Esophagus squamous epithelium (tissue), 5 donors: Measurements from ENCODE around the gene MRTO4. TPM values are rescaled to one million over a fixed set of nuclear protein-coding genes. Genes with fewer than 3 reads are reported as not detected.
"Not testable (repeated sequence)": the region's sequence is repeated elsewhere in the genome, so short reads cannot be mapped to it uniquely, and the experiment has no call there.

ENCODE experiments used
- DNase-seq: peaks from one replicate; lab custom pipeline; 2025; lab: John Stamatoyannopoulos, UW
- H3K27ac ChIP-seq, 4 donors: fragments of 200-600 bp; sonication (generic); one replicate each; pipeline ENCODE4 v1.5.1; 2016 to 2019; ENCODE audit warnings: mild to moderate bottlenecking in 1 of 4
- H3K27me3 ChIP-seq, 4 donors: fragments of 200-600 bp; sonication (generic); 1 replicate in 3 of 4; 2 replicates in 1 of 4; pipeline versions ENCODE4 v1.5.1 to v1.6.0; 2017 to 2021; ENCODE audit warnings: antibody characterized with exemption in 1 of 4
- H3K36me3 ChIP-seq, 3 donors: fragments of 200-600 bp; sonication (generic); one replicate each; pipeline ENCODE4 v1.5.1; 2016 to 2019
- H3K4me1 ChIP-seq, 3 donors: fragments of 200-600 bp; sonication (generic); one replicate each; pipeline ENCODE4 v1.5.1; 2017 to 2019
- H3K4me3 ChIP-seq, 4 donors: fragments of 200-600 bp; sonication (generic); 1 replicate in 3 of 4; 2 replicates in 1 of 4; pipeline ENCODE4 v1.5.1; 2016 to 2019; ENCODE audit warnings: mild to moderate bottlenecking in 2 of 4, moderate library complexity in 1 of 4
- H3K9me3 ChIP-seq, 3 donors: fragments of 200-600 bp; sonication (generic); one replicate each; pipeline ENCODE4 v1.5.1; 2016 to 2019
- CTCF ChIP-seq, 6 experiments: fragments of 450-650 bp in 4 of 6; fragments of 200-600 bp in 2 of 6; sonication (generic) in 2 of 6; IDR thresholded peaks; one replicate each; pipeline ENCODE4 v1.5.1; 2016 to 2019; ENCODE audit warnings: antibody characterized with exemption in 6 of 6, mild to moderate bottlenecking in 4 of 6, moderate library complexity in 4 of 6
- POLR2A ChIP-seq, 4 donors: fragments of 450-650 bp; IDR thresholded peaks; one replicate each; pipeline ENCODE4 v1.6.1; 2017; ENCODE audit warnings: antibody characterized with exemption in 4 of 4, mild to moderate bottlenecking in 4 of 4, moderate library complexity in 3 of 4
- WGBS, 2 donors: methylation state at CpG; one replicate each; pipeline ENCODE4 v1.1.5; 2018; 5-methylcytosine and 5-hydroxymethylcytosine counted together
- intact Hi-C: fragments of 100-400 bp; cut with DNase I; formaldehyde crosslinking; loops from one replicate; pipeline ENCODE4 v1.15.0; 2022
- total RNA-seq, 4 donors: library from RNA; depleted of rRNA; stranded (reverse); fragments of >200 nt; gene quantifications; one replicate each; pipeline ENCODE4 v1.1.0, GENCODE V29; 2016
- donor health status: DM: yes; HTN: yes; CAD: no.

MRTO4 gene
- total RNA-seq, 4 donors from 2014 or later = 25.4 to 48.3 (median 34.2) TPM

GRCh38 chr1:19209990-19210771 lies 41.4 kb upstream of the MRTO4 start, which contains the start of gene UBR4:
Gene UBR4 (minus strand): TSS chr1:19210266. CDS start chr1:19210248, 18 bp downstream.
- H3K4me3 ChIP-seq = peak within 1 kb of the TSS; percentile 92 to 98 (median 95)
- peak; percentile 51 for DNase-seq
- no peaks in the 10 kb centered on the region for H3K9me3 ChIP-seq
- peaks cover 0 to 30% (median 0%) of the 10 kb centered on the region in 3 donors for H3K36me3 ChIP-seq
- peaks cover 7 to 74% (median 46%) of the 10 kb centered on the region in 3 donors for H3K4me1 ChIP-seq
- peak within 1 kb of the TSS; percentile 97 to 98 (median 98) for H3K27ac ChIP-seq
- H3K27me3 ChIP-seq = no peaks in the 10 kb centered on the region
- intact Hi-C loops = no loop called here
- TF ChIP-seq POLR2A (IDR thresholded peaks at IDR 0.05) (peak in 3 of 4 donors; percentile 90 to 97 (median 97)), CTCF (IDR thresholded peaks at IDR 0.05) (peak in 4 of 6 experiments; percentile 3 to 18 (median 9))
- 0% methylated on average over 4 of the region's 80 CpGs for WGBS, 2 donors

- no peaks in the 10 kb centered on the region for H3K27me3 ChIP-seq
- DNase-seq = no peak
- 13 to 21% methylated on average over 12 of the region's 12 CpGs for WGBS, 2 donors
Observed at GRCh38 chr1:19210772-19211549, 40.6 kb upstream of the MRTO4 start.

GRCh38 chr1:19212167-19212566 lies 39.4 kb upstream of the MRTO4 start:
- no peaks in the 10 kb centered on the region for H3K9me3 ChIP-seq
- intact Hi-C loops = no loop called here
- DNase-seq = no peak
- TF ChIP-seq CTCF (IDR thresholded peaks at IDR 0.05) (no peak), POLR2A (IDR thresholded peaks at IDR 0.05) (no peak)
- no peak overlapping the region for H3K27ac ChIP-seq
- peaks cover 0 to 50% (median 0%) of the 10 kb centered on the region in 3 donors for H3K36me3 ChIP-seq
- H3K4me3 ChIP-seq = no peak overlapping the region
- H3K4me1 ChIP-seq = peaks cover 7 to 54% (median 28%) of the 10 kb centered on the region in 3 donors
- no peaks in the 10 kb centered on the region for H3K27me3 ChIP-seq

More at GRCh38 chr1:19210772-19211549, 40.6 kb upstream of the MRTO4 start:
- peaks cover 7 to 66% (median 38%) of the 10 kb centered on the region in 3 donors for H3K4me1 ChIP-seq
- peaks cover 0 to 38% (median 0%) of the 10 kb centered on the region in 3 donors for H3K36me3 ChIP-seq
- no peaks in the 10 kb centered on the region for H3K9me3 ChIP-seq
- peak overlapping the region; percentile 92 to 98 (median 95) for H3K4me3 ChIP-seq
- H3K27ac ChIP-seq = peak overlapping the region; percentile 97 to 98 (median 98)
- no peak for TF ChIP-seq CTCF (IDR thresholded peaks at IDR 0.05)
- no peak for TF ChIP-seq POLR2A (IDR thresholded peaks at IDR 0.05)
- intact Hi-C loops = no loop called here

GRCh38 chr1:19213580-19213979 lies 38.0 kb upstream of the MRTO4 start:
- TF ChIP-seq POLR2A (IDR thresholded peaks at IDR 0.05) = no peak
- H3K36me3 ChIP-seq = peaks cover 0 to 64% (median 5%) of the 10 kb centered on the region in 3 donors
- DNase-seq = no peak
- peaks cover 7 to 40% (median 18%) of the 10 kb centered on the region in 3 donors for H3K4me1 ChIP-seq
- 95 to 97% methylated on average over 1 of the region's 1 CpG for WGBS, 2 donors
- no peak overlapping the region for H3K27ac ChIP-seq
- H3K27me3 ChIP-seq = no peaks in the 10 kb centered on the region
- no peaks in the 10 kb centered on the region for H3K9me3 ChIP-seq
- no peak overlapping the region for H3K4me3 ChIP-seq
- intact Hi-C loops = no loop called here

GRCh38 chr1:19216585-19216984 lies 35.0 kb upstream of the MRTO4 start:
- peaks cover 0 to 20% (median 4%) of the 10 kb centered on the region in 3 donors for H3K4me1 ChIP-seq
- intact Hi-C loops, H3K4me3 ChIP-seq, H3K27me3 ChIP-seq, H3K27ac ChIP-seq, H3K9me3 ChIP-seq, DNase-seq: not testable (repeated sequence)
- peaks cover 0 to 94% (median 22%) of the 10 kb centered on the region in 3 donors for H3K36me3 ChIP-seq
- WGBS, 2 donors = 94 to 95% methylated on average over 4 of the region's 4 CpGs
